Activated CD4-positive, alpha-beta T cell treated with anti-CD3 and anti-CD28 coated beads for 48 hours (primary cell): ENCODE data around the gene CHCHD3.
"Not testable (repeated sequence)": the region's sequence is repeated elsewhere in the genome, so short reads cannot be mapped to it uniquely, and the experiment has no call there.

ENCODE experiments used
- DNase-seq: peaks from one replicate; pipeline ENCODE4 v3.0.0-alpha.2; 2020

Gene CHCHD3

DNA sequence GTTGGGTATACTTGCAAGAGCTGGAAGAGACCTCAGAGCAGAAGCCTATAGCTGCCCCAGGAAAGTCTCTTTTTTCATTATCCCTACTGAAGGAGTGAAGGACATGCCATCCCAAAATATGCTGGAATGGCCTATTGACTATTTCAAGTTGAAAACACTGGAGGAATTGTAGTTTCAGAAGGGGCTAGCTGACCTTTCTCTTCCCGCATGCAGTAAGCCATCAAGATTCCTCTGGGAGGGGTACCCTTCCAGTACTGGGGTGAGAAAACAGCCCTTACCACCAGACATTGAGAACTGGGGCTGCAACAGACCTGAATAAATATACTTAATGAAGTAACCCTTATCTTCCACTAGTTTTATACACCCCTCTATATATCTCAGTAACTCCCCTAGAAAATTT is 41.7 kb downstream of the CHCHD3 start:
- no peak for DNase-seq

DNA sequence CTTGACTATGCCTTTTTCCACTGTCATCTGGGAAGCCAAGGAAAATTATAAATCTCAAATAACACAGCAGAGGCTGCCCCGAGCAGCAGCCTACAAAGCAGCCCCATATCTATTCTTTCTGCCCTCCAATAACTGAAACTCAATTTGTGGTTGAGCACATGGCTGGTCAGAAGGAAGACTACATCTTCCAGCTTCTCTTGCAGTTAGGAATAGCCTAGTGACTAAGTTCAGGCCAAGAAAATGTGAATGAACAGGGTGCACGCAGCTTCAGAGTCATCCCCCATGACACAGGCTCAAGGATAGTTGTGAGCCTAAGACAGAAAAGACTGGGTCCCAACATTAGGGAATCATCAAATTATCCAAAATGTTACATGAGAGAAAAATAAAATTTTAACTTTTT is 42.3 kb downstream of the CHCHD3 start:
- DNase-seq: no peak

DNA sequence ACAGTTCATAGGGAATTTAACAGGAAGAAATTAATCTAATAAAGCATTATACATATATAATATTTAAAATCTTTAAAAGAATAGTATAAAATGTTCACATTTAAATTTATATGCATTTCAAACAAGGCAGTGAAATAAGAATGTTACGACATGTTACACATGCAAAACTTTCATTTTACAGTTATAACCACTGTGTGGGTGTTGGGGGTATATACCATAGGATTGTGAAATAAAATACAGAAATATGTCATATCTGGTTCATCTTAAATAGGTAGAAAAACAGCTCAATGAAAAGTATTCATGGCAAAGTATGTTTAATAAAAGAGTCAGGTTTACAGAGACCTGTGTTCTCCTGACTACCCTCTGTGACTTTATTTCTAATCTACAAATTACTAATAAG is 45.6 kb downstream of the CHCHD3 start:
- DNase-seq: no peak

DNA sequence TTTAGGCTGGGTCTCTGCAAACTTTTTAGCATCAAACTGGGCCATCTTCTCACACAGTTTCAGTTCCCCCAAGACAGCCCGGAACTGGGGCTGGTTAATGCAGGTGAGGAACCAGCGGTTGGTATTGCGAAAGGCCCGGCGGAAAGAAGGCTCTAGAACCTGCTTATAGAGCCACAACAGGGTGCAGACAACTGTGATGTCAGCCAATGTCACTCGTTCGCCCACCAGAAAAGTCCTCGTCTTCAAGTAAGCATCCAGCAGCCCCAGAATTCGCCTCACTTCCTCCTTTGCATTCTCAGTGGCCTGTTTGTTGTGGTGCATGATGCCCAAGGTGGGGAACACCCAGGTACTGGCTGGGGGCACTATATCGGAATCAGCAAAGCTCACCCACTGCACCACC is 46.6 kb downstream of the CHCHD3 start:
- DNase-seq: not testable (repeated sequence)

DNA sequence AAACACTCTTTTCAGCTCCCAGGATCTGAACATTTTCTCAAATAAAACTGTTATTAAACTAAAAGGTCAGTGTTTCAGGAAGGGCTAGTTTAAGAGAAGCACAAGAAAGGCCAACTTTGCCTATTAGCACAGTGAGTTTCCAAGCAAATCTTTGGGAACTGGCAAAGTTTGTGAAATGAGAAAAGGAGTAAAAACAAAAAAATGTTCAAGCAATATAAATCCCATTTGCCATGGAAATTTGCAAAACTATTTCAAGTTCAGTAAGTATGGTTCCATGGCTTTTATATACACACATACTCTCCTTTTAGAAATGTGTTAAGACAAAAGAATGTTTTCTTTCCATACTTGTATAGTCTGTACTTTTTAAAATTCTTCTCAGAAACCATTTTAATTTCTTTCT is 51.5 kb downstream of the CHCHD3 start:
- DNase-seq: no peak

DNA sequence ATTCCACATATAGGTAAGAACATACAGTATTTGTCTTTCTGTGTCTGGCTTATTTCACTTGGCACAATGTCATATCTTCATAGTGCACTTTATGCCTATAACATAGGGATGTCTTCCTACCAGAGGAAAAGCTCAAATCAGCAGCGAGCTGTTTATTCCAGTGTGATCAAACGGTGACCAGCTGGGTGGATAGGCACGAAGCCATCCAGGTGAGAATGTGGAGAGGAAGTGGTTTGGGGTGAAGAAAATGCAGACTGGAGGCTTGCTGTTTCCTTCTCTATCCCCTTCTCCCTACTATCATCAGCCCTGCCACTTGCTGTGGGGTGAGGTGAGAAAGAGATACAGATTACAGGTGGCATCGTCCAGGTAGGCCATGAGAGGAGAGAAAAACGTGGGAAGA is 52.4 kb downstream of the CHCHD3 start:
- DNase-seq: no peak

DNA sequence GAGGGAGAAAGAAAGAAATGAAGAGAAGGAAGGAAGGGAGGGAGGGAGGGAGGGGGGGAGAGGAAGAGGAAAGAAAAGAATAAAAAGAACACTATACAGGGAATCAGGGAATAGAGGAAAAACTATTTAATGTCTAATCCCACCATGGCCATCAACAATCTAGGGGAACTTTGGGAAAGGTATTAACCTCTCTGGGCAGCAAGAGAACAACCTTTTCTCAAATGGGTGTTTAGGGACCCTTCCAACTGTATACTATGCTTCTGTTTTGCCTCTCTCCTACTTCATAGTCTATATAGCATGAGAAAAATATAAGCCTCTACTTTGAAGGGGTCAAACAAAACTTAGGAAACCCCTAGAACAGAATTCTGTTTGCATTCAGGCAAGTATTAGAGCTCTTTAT is 54.5 kb downstream of the CHCHD3 start:
- no peak for DNase-seq

DNA sequence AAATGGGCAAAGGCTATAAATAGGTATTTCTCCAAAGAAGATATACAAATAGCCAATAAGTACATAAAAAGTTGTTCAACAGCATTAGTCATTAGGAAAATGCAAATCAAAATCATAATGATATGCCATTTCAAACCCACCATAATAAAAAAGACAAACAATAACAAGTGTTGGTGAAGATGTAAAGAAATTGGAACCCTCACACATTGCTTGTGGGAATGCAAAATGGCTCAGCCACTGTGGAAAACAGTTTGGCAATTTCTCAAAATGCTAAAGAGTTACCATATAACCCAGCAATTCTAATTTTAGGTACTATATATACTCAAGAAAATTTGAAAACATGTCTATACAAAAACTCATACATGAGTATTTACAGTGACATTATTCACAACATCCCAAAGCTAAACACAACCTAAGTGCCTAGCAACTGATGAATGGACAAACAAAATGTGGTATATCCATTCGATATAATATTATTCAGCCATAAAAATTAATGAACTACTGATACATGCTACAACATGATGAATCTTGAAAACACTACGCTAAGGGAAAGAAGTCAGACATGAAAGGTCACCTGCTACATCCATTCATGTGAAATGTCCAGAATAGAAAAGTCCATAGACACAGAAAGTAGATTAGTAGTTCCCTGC is 55.6 kb downstream of the CHCHD3 start:
- DNase-seq: no peak

DNA sequence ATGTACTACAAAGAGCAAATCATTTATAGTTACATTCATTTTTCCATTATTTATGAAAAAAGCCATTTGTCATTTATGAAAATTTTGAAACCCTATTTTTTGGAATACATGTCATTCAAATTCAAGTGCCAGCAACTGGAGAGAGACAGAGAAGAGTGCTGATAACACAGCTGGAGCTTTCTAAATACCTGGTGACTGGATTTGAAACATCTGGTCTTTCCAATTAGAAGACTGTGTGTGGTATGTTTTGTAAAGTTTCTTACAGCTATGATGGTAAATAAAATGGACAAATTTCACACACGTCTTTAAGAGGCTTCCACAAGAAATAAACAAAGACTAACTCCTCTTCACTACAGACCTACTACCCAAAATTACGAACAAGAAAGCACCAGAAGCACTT is 56.8 kb downstream of the CHCHD3 start:
- no peak for DNase-seq

DNA sequence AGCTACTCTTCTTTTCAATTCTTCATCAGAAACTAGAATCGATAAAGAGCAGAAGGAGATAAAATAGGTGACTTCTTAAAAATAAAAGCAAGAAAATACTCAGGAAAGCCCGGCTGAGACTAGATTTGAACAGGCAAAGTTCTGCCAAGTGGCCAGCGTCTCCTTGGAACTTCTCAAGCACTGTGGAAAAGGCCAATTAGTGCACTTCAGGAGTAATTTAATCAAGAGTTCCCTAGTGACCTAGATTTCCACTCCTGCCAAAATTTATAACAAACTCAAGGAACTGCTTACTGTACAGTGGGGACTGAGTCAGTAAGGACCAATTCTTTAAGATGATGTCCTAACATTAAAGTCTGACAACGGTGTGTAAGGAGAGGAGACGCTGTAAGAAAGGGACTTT is 57.3 kb downstream of the CHCHD3 start:
- DNase-seq: no peak

DNA sequence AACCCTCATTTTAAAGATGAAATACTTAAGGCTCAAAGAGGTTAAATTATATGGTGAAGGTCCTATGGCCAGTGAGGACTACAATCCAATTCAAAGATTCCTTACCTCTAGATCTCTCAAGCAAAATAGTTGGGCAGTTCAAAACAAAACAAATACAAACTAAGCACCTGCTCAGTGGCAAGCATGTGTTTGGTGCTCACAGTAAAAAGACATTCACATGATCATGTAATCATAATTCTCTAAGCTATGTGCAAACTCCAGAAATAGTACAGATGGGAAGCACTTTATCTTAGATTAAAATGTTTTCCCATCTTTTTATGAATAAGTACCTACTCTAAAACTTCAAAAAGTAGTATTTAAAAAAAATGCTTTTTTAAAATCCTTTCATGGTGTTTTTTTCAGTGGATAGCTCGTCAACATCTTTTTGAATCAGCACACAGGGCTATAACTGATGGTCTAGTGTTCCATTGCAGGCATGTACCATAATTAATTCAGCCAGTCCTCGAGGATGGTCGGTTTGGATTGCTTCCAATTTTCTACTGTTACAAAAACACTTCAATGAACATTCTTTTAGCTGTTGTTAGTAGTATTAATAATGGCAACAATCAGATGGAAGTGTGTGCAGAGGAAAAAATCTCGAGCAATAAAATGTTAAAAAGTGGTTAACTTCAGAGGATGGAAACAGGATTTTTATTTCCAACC is 58.4 kb downstream of the CHCHD3 start:
- DNase-seq: no peak

DNA sequence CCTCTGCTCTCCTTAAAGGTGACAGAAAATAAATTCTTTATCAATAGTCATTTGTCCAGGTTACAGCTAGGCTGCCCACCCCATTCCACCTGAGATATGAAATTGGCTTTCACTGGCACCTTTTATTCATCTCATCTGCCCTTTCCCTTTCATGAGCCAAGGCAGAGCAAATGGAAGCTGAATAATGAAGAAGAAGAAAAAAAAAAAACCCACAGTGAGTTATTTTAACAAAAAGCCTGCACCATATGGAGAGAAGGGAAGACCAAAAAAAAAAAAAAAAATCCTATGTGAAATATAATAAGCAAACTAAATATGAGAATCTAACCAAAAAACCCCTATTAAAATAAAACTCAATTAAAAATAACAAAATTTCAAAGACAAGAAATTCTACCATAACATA is 59.2 kb downstream of the CHCHD3 start:
- no peak for DNase-seq

DNA sequence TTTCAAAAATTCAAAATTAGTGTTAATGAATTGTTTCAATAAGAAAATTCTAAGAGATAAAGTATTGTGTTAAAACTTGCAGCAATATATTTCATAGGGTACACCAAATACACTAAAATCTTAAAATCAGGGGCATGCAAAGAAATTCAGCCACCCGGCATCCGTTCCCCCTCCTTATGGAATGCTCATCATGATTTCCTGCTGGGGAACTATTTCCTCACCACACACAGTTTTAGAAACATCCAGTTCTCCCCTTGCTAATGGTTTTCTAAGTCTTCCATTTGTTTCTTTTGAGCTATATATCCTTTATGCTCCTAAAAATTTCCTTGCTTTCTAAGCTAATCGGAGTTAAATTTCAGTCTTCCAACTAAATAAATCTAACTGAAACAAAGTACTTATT is 60.7 kb downstream of the CHCHD3 start:
- no peak for DNase-seq

DNA sequence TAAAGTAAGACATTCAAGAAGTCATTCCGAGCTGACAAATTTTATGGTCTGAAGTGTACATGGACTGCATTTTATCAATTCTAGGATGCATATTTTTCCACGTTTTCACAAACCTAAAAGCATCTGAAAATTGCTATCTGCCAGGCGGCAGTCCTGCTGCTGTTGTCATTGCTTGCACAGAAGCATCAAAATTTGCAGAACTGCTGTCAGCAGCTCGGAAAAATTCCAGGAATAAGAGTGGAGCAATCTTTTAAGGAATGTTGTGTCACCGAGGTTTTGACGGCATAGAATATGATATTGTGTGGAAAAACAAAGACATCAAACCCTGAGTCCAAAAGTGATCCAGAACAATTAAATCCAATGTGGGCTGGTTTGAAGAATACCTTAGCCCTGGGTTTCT is 61.4 kb downstream of the CHCHD3 start:
- DNase-seq: no peak

DNA sequence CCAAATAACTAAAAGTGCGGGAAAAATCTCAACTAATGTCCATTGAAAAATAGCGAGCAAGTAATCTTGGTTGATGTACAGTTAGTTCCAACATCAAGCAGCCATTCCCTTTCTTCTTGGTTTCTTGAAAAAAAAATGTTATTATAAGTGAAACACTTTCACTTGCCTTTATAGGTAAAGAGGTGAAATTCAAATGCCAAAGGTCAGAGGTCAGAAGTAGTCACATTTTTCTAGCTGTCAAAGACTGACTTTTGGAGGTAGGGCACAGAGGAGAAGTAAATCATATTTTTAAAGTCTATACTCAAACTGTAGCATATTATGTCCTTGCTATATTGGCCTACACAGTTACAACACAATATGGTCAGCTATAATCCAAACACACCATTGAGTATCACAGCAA is 62.3 kb downstream of the CHCHD3 start:
- no peak for DNase-seq

DNA sequence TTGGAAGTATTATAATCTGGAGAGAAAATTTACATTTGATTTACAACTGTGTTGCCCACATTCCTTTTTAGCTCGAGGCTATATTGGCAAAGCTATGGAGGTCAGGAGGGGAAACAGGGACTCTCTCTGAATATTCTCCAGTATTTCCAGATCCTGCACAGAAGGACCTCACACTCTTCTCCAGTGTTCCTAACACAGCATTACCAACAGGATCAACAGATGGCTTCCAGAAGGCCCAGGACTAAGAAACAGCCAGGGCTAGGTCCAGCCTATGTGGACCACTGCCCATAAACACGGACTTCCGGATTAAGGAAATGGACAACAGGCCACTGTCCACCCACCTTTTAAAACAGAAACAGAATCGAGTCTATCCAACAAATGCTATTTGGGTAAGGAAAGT is 65.3 kb downstream of the CHCHD3 start:
- no peak for DNase-seq

DNA sequence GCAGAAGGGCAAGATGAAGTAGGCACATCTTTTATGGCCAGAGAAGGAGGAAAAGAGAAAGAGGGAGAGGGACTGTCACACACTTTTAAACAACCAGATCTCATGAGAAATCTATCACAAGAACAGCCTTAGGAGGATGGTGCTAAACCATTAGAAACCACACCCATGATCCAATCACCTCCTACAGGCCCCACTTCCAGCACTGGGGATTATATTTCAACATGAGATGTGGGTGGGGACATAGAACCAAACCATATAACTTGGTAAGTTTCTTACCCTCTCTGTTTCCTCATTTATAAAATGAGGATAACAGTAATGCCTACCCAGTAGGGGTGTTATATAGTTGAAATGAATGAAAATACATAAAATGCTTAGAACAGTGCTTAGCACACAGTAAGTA is 66.0 kb downstream of the CHCHD3 start:
- no peak for DNase-seq

DNA sequence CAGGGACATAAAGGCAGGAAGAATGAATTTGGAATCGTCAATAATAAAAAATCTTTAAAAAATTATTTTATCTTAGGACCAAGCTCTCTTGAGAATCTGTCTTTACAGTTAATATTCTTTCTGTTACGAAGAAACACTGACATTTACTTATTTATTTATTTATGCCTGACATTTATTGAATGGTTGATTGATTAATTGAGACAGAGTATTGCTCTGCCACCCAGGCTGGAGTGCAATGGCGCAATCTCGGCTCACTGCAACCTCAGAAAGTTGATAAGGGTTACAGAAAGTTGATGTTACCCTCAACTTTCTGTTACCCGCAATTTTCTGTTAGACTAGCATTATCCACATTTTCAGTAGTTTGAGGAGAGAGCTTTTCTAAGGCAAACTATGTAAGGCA is 70.1 kb downstream of the CHCHD3 start:
- DNase-seq: no peak

DNA sequence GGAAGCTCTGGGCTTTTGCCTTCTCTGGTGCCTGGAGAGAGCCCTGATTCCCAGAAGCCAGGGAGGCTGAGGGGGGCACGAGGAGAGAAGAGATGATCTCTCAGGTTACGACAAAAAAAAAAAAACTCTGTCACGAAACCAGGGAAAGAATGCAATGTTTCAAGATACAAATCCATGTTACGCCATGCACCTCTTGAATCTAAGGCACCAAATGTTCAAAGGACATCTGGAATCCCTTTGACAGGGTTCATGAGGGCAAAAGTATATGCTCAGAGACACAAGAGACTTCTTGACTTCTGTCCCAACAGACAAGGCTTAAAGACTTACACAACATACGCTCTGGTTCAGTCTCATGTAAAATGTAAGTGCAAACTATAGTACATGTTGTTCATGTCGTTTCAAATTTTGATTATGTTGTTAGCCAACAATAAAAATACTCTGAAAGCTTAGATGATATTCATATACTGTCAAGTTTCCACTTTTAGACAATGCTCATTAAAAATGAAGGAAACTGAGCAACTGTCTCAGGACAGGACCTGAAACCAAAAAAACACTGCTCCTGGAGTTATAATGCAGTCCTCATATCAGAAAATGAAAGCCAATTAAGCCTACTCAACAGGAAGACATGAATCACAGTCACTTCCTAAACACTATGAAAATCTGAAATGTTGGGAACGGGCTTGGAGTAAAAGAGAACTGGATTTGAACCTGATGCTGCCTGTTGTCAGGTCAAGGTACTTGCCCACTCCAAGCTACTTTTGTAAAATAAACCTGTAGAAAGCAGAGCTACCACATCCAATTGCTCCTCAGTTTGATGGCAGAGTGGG is 72.3 kb downstream of the CHCHD3 start:
- no peak for DNase-seq

DNA sequence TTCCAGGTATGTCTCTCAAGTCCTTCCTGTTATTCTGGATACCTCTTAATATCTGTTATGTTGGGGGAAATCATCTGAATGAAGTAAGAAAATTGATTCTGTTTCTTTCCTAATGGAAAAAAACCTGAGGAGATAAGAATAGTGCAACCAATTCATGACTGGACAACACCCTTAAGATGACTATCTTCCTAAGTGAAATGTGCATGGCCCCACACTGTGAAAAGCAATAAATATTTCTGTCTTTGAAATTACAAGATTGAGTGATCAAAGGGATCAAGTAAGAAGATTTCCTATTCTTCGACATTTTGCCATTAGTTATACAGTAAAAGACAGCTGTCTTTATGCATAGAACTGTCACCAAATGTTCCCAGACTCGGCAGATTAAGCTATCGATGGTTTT is 73.9 kb downstream of the CHCHD3 start:
- DNase-seq: no peak

DNA sequence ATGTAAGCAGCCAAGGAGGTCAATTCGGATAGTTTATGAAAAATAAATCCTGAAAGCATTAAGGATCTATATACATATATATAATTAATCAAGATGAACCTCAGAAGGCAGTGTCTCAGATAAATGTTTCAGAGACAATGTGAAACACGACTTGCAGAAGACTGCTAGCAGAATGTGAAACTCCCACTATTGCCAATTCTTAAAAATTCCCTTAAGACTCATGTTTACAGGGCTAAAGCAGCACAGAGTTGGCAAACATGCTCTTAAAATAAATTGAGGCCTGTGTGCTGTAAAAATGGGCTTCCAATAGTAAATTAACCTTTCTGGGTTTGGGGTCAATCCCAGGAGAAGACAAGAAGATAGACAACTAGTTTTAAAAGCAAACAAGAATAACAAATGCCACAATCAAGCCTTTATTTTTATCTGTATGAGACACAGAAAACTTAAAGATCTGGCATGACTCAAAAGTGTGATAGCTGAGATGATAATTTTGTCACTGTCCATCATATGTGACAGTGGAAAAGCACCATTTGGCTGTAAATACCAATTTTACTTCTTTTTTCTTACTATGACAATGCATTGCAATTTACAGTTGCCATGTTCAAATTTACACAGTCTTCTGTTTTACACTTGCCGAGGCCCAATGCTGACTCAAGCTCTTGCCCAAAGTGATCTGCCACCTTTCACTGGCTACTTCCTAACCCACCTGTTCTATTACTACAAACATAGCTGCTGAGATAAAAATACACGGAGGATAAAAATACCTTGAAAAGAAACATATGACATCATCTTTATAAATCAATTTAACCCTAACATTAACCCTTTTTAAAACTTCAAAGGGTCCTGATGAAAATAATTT is 78.6 kb downstream of the CHCHD3 start:
- DNase-seq: no peak

DNA sequence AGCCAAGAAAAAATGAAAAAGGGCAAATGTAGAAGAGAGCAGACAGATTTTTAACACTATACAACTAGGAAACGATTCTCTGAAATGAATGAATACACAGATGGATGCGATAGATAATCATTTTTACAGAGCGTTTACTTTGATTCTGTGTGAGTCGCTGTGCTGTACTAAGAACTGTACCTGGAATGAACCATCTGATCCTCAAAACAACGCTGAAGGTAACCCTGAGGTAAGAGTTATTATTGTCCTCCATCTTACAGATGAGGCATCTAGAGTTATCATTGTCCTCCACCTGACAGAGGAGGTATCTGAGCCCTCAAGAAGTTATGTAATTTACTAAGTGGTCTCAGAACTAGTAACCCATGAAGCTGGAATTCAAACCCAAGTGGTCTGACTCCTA is 80.2 kb downstream of the CHCHD3 start:
- no peak for DNase-seq

DNA sequence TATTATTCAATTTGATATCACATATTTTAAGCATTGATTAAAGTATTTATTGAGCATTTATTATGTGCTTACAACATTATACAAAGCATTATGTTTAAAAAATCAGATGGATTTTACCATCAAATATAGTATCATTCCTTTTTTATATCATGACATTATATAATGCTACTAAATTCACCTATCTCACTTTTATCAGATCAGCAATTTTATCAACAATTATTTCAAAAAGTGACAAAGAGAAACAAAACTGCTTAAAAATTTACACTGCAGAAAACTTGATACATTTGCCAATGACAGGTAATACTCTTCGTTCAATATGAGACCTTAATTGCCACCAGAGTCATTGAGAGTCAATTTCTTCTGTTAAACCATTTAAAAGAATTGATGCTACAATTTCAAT is 82.0 kb downstream of the CHCHD3 start:
- no peak for DNase-seq
